Prostate gland (tissue), 2 donors: Measurements from ENCODE around the gene CRTC1. TPM values are rescaled to one million over a fixed set of nuclear protein-coding genes. Genes with fewer than 3 reads are reported as not detected.

Source experiments
- DNase-seq: peaks from one replicate; pipeline ENCODE4 v3.0.0-alpha.2; 2019; ENCODE audit warnings: low spot score
- H3K27ac ChIP-seq, 2 donors: fragments of 200-600 bp; sonication (generic); 2 replicates each; pipeline ENCODE4 v1.5.1; 2017 to 2019
- H3K27me3 ChIP-seq: fragments of 200-600 bp; sonication (generic); replicated peaks from 2 replicates; pipeline ENCODE4 v1.5.1; 2019; ENCODE audit not compliant: insufficient read depth
- H3K36me3 ChIP-seq, 2 donors: fragments of 200-600 bp; sonication (generic); 1 replicate in 1 of 2; 2 replicates in 1 of 2; pipeline versions ENCODE4 v1.5.1 to v1.8.1; 2017 to 2019
- H3K4me1 ChIP-seq: fragments of 200-600 bp; sonication (generic); replicated peaks from 2 replicates; pipeline ENCODE4 v1.5.1; 2019
- H3K4me3 ChIP-seq, 2 donors: fragments of 200-600 bp; sonication (generic); 2 replicates each; pipeline ENCODE4 v1.5.1; 2017 to 2019
- H3K9me3 ChIP-seq: fragments of 200-600 bp; sonication (generic); 2 replicates; pipeline ENCODE4 v1.5.1; 2017
- CTCF ChIP-seq, 4 experiments: fragments of 200-600 bp in 2 of 4; fragments of 450-650 bp in 2 of 4; sonication (generic) in 2 of 4; IDR thresholded peaks; 1 replicate in 3 of 4; 2 replicates in 1 of 4; pipeline ENCODE4 v1.5.1; 2016 to 2019; ENCODE audit warnings: antibody characterized with exemption in 4 of 4, mild to moderate bottlenecking in 2 of 4, moderate library complexity in 2 of 4
- POLR2A ChIP-seq: fragments of 450-650 bp; IDR thresholded peaks from one replicate; pipeline ENCODE4 v1.6.1; 2016; ENCODE audit warnings: antibody characterized with exemption, mild to moderate bottlenecking
- POLR2AphosphoS5 ChIP-seq: sonication (generic); formaldehyde crosslinking; IDR thresholded peaks from one replicate; pipeline ENCODE4 v1.6.1; 2017; ENCODE audit warnings: antibody characterized with exemption
- WGBS: methylation state at CpG from one replicate; pipeline ENCODE4 v1.1.5; 2018; 5-methylcytosine and 5-hydroxymethylcytosine counted together
- intact Hi-C: fragments of 100-400 bp; cut with DNase I; formaldehyde crosslinking; loops from one replicate; pipeline ENCODE4 v1.14.2; 2022
- total RNA-seq, 2 donors: library from RNA; depleted of rRNA; stranded (reverse); fragments of >200 nt; gene quantifications; one replicate each; pipeline ENCODE4 v1.1.0, GENCODE V29; 2016

CRTC1 gene
- total RNA-seq, 2 donors from 2014 or later, result 6.7 to 24.4 TPM

GRCh38 chr19:18636969-18637629 is 46.4 kb upstream of the CRTC1 start, which contains the start of gene KLHL26:
KLHL26 (plus strand) TSS chr19:18637028; CDS start chr19:18637055, 27 bp downstream.
- intact Hi-C loops, result no loop called here
- peak; percentile 58 for TF ChIP-seq POLR2A
- TF ChIP-seq POLR2AphosphoS5, result peak; percentile 29
- TF ChIP-seq CTCF (IDR thresholded peaks at IDR 0.05), result no peak
- Histone ChIP-seq H3K4me1 (peaks cover 3% of the 10 kb centered on the region), H3K27ac (peak within 1 kb of the TSS; percentile 81 to 88), H3K27me3 (no peaks in the 10 kb centered on the region), H3K36me3 (no peaks in the 10 kb centered on the region), H3K9me3 (no peaks in the 10 kb centered on the region), H3K4me3 (peak within 1 kb of the TSS; percentile 70 to 88)
- no peak for DNase-seq
- WGBS, result 4% methylated on average over 47 of the region's 47 CpGs

- H3K4me3 ChIP-seq, result peak overlapping the region; percentile 70 to 88
- H3K36me3 ChIP-seq, result no peaks in the 10 kb centered on the region
- no peaks in the 10 kb centered on the region for H3K9me3 ChIP-seq
- no peaks in the 10 kb centered on the region for H3K27me3 ChIP-seq
- WGBS, result 19% methylated on average over 3 of the region's 3 CpGs
- TF ChIP-seq POLR2AphosphoS5 (no peak), POLR2A (no peak), CTCF (IDR thresholded peaks at IDR 0.05) (no peak)
- peak; percentile 36 for DNase-seq
- intact Hi-C loops, result no loop called here
- peaks cover 3% of the 10 kb centered on the region for H3K4me1 ChIP-seq
- peak overlapping the region; percentile 81 to 88 for H3K27ac ChIP-seq
These were observed 45.5 kb upstream of the CRTC1 start for GRCh38 chr19:18637673-18638630.

- Histone ChIP-seq H3K36me3 (no peaks in the 10 kb centered on the region), H3K27ac (no peak overlapping the region), H3K4me1 (peaks cover 3% of the 10 kb centered on the region), H3K27me3 (no peaks in the 10 kb centered on the region), H3K9me3 (no peaks in the 10 kb centered on the region), H3K4me3 (no peak overlapping the region)
- TF ChIP-seq POLR2A (no peak), POLR2AphosphoS5 (no peak), CTCF (IDR thresholded peaks at IDR 0.05) (no peak)
- intact Hi-C loops, result no loop called here
- 63% methylated on average over 8 of the region's 8 CpGs for WGBS
- no peak for DNase-seq
These were observed 43.7 kb upstream of the CRTC1 start for GRCh38 chr19:18639706-18640243.

- intact Hi-C loops, result no loop called here
- Histone ChIP-seq H3K36me3 (no peaks in the 10 kb centered on the region), H3K4me3 (no peak overlapping the region), H3K4me1 (peaks cover 3% of the 10 kb centered on the region), H3K9me3 (no peaks in the 10 kb centered on the region), H3K27ac (no peak overlapping the region), H3K27me3 (no peaks in the 10 kb centered on the region)
- DNase-seq, result no peak
- no peak for TF ChIP-seq POLR2A
- no peak for TF ChIP-seq CTCF (IDR thresholded peaks at IDR 0.05)
- no peak for TF ChIP-seq POLR2AphosphoS5
- WGBS, result 55% methylated on average over 15 of the region's 15 CpGs
These were observed 39.1 kb upstream of the CRTC1 start for GRCh38 chr19:18644196-18645034.
